Naive thymus-derived CD4-positive, alpha-beta T cell (primary cell): ENCODE data around the gene PPT2. TPM values are rescaled to one million over a fixed set of nuclear protein-coding genes. Genes with fewer than 3 reads are reported as not detected.

Experiments
- ATAC-seq: fragments of 150-1000 bp; cut with Tn5 transposase; 2 replicates; pipeline ENCODE4 v1.10.0; 2021; ENCODE audit warnings: mild to moderate bottlenecking, moderate library complexity
- CTCF ChIA-PET: fragments of 350-600 bp; sonication (Branson Sonifier 250); formaldehyde crosslinking; loops from one replicate; lab custom pipeline; 2021; ENCODE audit warnings: antibody characterized with exemption; lab: Charles Lee
- POLR2A ChIA-PET: fragments of 350-600 bp; sonication (Branson Sonifier 250); formaldehyde crosslinking; loops from one replicate; lab custom pipeline; 2021; ENCODE audit warnings: antibody characterized with exemption, inconsistent platforms; lab: Charles Lee
- DNase-seq, 9 donors: peaks; one replicate each; pipeline versions ENCODE4 v3.0.0 to v3.0.0-alpha.2; 2020 to 2022; ENCODE audit warnings: mixed read lengths in 1 of 9
- H3K27ac ChIP-seq: one replicate; pipeline ENCODE4 v1.7.0; 2013; ENCODE audit warnings: mild to moderate bottlenecking, low read depth, low read length, moderate library complexity
- H3K27me3 ChIP-seq, 2 donors: one replicate each; pipeline ENCODE4 v1.7.0; 2013; ENCODE audit warnings: low read length in 2 of 2, mild to moderate bottlenecking in 2 of 2, moderate library complexity in 2 of 2; ENCODE audit not compliant: control insufficient read depth in 2 of 2, insufficient read depth in 2 of 2
- H3K36me3 ChIP-seq, 3 experiments: 1 replicate in 2 of 3; 2 replicates in 1 of 3; pipeline ENCODE4 v1.7.0; 2013; ENCODE audit warnings: low read length in 3 of 3, mild to moderate bottlenecking in 3 of 3, moderate library complexity in 1 of 3; ENCODE audit not compliant: insufficient read depth in 3 of 3, control insufficient read depth in 2 of 3
- H3K4me1 ChIP-seq, 2 donors: one replicate each; pipeline ENCODE4 v1.7.0; 2013; ENCODE audit warnings: low read length in 2 of 2, mild to moderate bottlenecking in 2 of 2, moderate library complexity in 1 of 2; ENCODE audit not compliant: control insufficient read depth in 2 of 2, insufficient read depth in 2 of 2
- H3K4me3 ChIP-seq: 2 replicates; pipeline ENCODE4 v1.7.0; 2013; ENCODE audit warnings: mild to moderate bottlenecking, low read length
- H3K9me3 ChIP-seq, 3 experiments: 1 replicate in 2 of 3; 2 replicates in 1 of 3; pipeline ENCODE4 v1.7.0; 2013; ENCODE audit warnings: low read length in 3 of 3; ENCODE audit not compliant: control insufficient read depth in 2 of 3
- H3K27ac Mint-ChIP-seq, 9 donors: one replicate each; pipeline ENCODE4 v1.8.0; 2020 to 2022; ENCODE audit warnings: mixed read lengths in 9 of 9, mild to moderate bottlenecking in 8 of 9, moderate library complexity in 5 of 9, inconsistent platforms in 2 of 9
- H3K27me3 Mint-ChIP-seq, 5 donors: one replicate each; pipeline ENCODE4 v1.8.0; 2021 to 2022; ENCODE audit warnings: mixed read lengths in 5 of 5, mild to moderate bottlenecking in 1 of 5
- H3K36me3 Mint-ChIP-seq, 5 donors: one replicate each; pipeline ENCODE4 v1.8.0; 2020 to 2022; ENCODE audit warnings: mixed read lengths in 5 of 5, mild to moderate bottlenecking in 3 of 5, inconsistent platforms in 1 of 5
- H3K4me1 Mint-ChIP-seq, 7 donors: one replicate each; pipeline ENCODE4 v1.8.0; 2020 to 2022; ENCODE audit warnings: mixed read lengths in 7 of 7, mild to moderate bottlenecking in 3 of 7, inconsistent platforms in 1 of 7
- H3K4me3 Mint-ChIP-seq, 10 donors: one replicate each; pipeline ENCODE4 v1.8.0; 2020 to 2022; ENCODE audit warnings: mild to moderate bottlenecking in 10 of 10, mixed read lengths in 10 of 10, moderate library complexity in 6 of 10, inconsistent platforms in 2 of 10
- H3K9me3 Mint-ChIP-seq, 11 donors: one replicate each; pipeline ENCODE4 v1.8.0; 2020 to 2022; ENCODE audit warnings: mixed read lengths in 11 of 11, mild to moderate bottlenecking in 4 of 11, inconsistent platforms in 1 of 11, moderate library complexity in 1 of 11
- intact Hi-C, 2 donors: fragments of 100-400 bp; cut with micrococcal nuclease; formaldehyde crosslinking; loops; one replicate each; pipeline ENCODE4 v1.15.1; 2023
- polyA plus RNA-seq, 2 donors: library from polyadenylated mRNA; unstranded; fragments of 300-500 nt; fragmentation: Illumina TruSeq; gene quantifications; one replicate each; pipeline ENCODE4 v1.2.3, GENCODE V29; 2021
- total RNA-seq, 6 experiments: library from RNA in 5 of 6; stranded (reverse) in 5 of 6; gene quantifications; 1 replicate in 5 of 6; 2 replicates in 1 of 6; pipeline ENCODE4 v1.2.3 and lab custom pipeline; 2021 to 2026

PPT2 gene
- total and polyA plus RNA-seq, 7 experiments from 2014 or later = 11.8 to 21.9 (median 15.7) TPM

DNA sequence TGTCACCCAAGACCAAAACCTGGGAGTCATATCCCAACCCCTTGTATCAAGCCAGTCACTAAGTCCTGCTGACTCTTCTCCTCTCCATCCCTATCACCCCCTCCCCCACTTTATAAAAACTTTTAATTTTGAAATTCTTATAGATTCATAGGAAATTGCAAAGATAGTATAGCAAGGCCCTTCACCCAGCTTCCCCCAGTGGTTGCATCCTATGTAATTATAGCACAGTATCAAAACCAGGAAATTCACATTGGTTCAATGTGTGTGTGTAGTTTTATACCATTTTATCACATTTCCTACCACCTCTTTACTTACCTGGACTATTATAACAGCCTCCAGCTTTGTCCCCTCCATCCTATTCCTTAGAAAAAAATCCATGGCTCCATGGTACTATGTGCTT, 4.1 kb downstream of the PPT2 start:
- H3K27ac Mint-ChIP-seq = peak overlapping the region in 1 of 9 donors; percentile 57
- no peak overlapping the region for H3K4me3 Mint-ChIP-seq
- Histone ChIP-seq H3K36me3 (peaks cover 0 to 20% (median 0%) of the 10 kb centered on the region in 3 experiments), H3K4me1 (peaks cover 10 to 18% of the 10 kb centered on the region in 2 donors), H3K9me3 (no peaks in the 10 kb centered on the region), H3K4me3 (no peak overlapping the region), H3K27me3 (no peaks in the 10 kb centered on the region), H3K27ac (no peak overlapping the region)
- DNase-seq = no peak
- ChIA-PET CTCF (interaction anchor here (0.8 kb wide), 2 partner anchors 34 to 87 kb away, joined by 3 to 5 read pairs; partner anchors contain the start of gene GPSM3), POLR2A (interaction anchor here (0.6 to 1.4 kb wide), 12 partner anchors 9 to 814 kb away, joined by 3 to 8 read pairs (median 3); partner anchors contain the start of gene ATF6B)
- H3K27me3 Mint-ChIP-seq = peaks cover 0 to 1% (median 0%) of the 10 kb centered on the region in 5 donors
- H3K9me3 Mint-ChIP-seq = no peaks in the 10 kb centered on the region
- H3K36me3 Mint-ChIP-seq = peaks cover 1 to 15% (median 9%) of the 10 kb centered on the region in 5 donors
- H3K4me1 Mint-ChIP-seq = peaks cover 19 to 42% (median 31%) of the 10 kb centered on the region in 7 donors
- intact Hi-C loops = no loop called here
- no peak for ATAC-seq

DNA sequence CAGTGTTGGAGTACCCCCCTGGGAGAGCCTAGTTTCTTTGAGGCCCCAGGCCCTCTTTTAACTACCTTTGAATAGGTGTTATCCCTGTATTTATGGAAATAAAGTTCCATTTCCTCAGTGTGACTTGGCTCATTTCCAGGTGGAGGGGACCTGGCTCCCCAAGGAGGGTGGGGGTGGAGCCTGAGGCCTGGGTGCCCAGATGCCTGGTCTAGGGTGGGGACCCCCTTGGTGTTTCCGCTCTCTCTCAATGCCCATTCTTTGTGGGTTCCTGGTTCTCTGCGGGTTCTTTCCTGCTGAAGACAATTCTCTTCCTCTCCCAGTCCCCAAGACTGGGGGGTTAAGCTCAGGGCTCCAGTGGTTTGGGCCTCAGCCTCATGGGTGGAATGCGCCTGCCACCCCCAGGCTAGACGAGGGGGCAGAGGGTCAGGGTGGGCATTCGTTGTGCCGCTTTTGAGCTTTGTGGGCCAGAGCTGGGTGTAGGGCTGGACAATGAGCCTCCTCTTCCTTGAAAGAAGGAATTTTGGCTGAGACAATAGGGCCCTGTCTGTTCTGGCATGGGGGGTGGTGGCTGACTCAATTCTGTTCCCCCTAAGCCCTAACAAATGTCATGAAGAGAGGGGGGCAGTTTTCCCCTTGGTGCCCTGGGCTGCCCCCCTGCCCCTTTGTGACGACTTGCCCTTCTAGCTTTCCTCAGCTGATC, 9.8 kb downstream of the PPT2 start:
- Histone ChIP-seq H3K36me3 (peaks cover 0 to 39% (median 4%) of the 10 kb centered on the region in 3 experiments), H3K4me3 (no peak overlapping the region), H3K27me3 (no peaks in the 10 kb centered on the region), H3K27ac (no peak overlapping the region), H3K4me1 (no peaks in the 10 kb centered on the region), H3K9me3 (no peaks in the 10 kb centered on the region)
- intact Hi-C loops = no loop called here
- no peak for ATAC-seq
- H3K9me3 Mint-ChIP-seq = no peaks in the 10 kb centered on the region
- CTCF ChIA-PET = interaction anchor here (1.2 to 1.7 kb wide), 2 partner anchors 9 to 46 kb away, joined by 4 to 5 read pairs; no protein-coding TSS in a partner anchor
- H3K27me3 Mint-ChIP-seq = no peaks in the 10 kb centered on the region
- no peak overlapping the region for H3K4me3 Mint-ChIP-seq
- H3K36me3 Mint-ChIP-seq = peaks cover under 1 to 13% (median 4%) of the 10 kb centered on the region in 5 donors
- H3K4me1 Mint-ChIP-seq = peaks cover 0 to 6% (median 4%) of the 10 kb centered on the region in 7 donors
- H3K27ac Mint-ChIP-seq = peak overlapping the region in 2 of 9 donors; percentile 16 to 59
- POLR2A ChIA-PET = interaction anchor here (1.1 to 1.6 kb wide), 2 partner anchors 12 to 13 kb away, joined by 4 to 7 read pairs; partner anchors contain the start of gene AGPAT1
- DNase-seq = no peak

DNA sequence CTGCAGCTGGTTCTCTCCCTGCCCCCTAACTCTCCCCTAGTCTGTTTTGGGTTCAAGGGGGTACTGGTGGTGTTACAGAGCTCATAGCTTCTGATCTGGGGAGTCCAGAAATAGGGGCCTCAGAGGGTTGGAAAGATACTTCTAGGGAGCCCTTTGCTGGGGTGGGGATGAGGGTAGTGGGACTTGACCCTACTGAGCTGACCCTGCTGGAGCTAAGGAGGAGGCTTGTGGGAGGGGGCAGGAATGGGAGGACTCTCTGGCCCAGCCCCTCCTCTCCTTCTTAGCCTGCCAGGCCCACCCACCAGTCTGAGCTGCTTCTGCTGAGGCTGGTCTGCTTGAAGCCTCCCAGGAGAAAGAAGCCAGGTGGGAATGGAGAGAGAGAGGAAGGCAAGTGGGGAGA, 10.4 kb downstream of the PPT2 start, which contains the start of gene EGFL8:
Gene EGFL8, plus strand, starts transcription at position 301 of the 400 bp plus-strand sequence. CDS start 1,571 bp downstream, outside the sequence.
- CTCF ChIA-PET = interaction anchor here (1.2 to 1.7 kb wide), 2 partner anchors 10 to 46 kb away, joined by 4 to 5 read pairs; no protein-coding TSS in a partner anchor
- H3K9me3 Mint-ChIP-seq = no peaks in the 10 kb centered on the region
- H3K27me3 Mint-ChIP-seq = no peaks in the 10 kb centered on the region
- DNase-seq (no peak), ATAC-seq (no peak)
- POLR2A ChIA-PET = interaction anchor here (1.0 to 1.6 kb wide), 3 partner anchors 12 to 13 kb away, joined by 3 to 7 read pairs (median 4); partner anchors contain the start of genes AGPAT1 and PRRT1
- peaks cover 0 to 16% (median 6%) of the 10 kb centered on the region in 5 donors for H3K36me3 Mint-ChIP-seq
- Histone ChIP-seq H3K9me3 (no peaks in the 10 kb centered on the region), H3K27me3 (no peaks in the 10 kb centered on the region), H3K4me3 (no peak within 1 kb of the TSS), H3K36me3 (peaks cover 0 to 45% (median 7%) of the 10 kb centered on the region in 3 experiments), H3K27ac (no peak within 1 kb of the TSS), H3K4me1 (no peaks in the 10 kb centered on the region)
- intact Hi-C loops = no loop called here
- H3K4me3 Mint-ChIP-seq = no peak within 1 kb of the TSS
- peaks cover 0 to 6% (median 4%) of the 10 kb centered on the region in 7 donors for H3K4me1 Mint-ChIP-seq
- peak within 1 kb of the TSS in 4 of 9 donors; percentile 16 to 59 (median 45) for H3K27ac Mint-ChIP-seq

DNA sequence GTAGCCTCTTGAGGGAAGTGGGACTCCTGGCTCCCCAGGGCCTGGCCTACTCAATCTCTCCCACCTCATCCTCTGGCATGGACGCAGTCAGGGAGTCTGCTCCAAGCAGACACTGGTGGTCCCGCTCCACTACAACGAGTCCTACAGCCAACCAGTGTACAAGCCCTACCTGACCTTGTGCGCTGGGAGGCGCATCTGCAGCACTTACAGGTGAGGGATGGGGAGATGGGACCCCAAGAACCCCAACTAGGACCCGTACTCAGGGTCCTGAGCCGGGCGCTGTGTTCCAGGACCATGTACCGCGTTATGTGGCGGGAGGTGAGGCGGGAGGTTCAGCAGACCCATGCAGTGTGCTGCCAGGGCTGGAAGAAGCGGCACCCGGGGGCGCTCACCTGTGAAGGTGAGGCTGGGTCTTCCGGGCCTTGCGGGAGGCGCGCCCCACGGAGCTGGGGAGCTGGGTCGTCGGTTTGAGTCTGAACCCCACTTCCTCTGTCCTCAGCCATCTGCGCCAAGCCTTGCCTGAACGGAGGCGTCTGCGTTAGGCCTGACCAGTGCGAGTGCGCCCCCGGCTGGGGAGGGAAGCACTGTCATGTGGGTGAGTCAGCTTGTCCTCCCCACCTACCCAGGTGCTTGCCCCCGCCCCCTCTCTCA, 12.6 kb downstream of the PPT2 start:
- ChIA-PET CTCF (no interaction called here), POLR2A (no interaction called here)
- H3K4me1 Mint-ChIP-seq = peaks cover 6 to 18% (median 11%) of the 10 kb centered on the region in 7 donors
- H3K27ac Mint-ChIP-seq = peak overlapping the region in 1 of 9 donors; percentile 67
- no peaks in the 10 kb centered on the region for H3K27me3 Mint-ChIP-seq
- Histone ChIP-seq H3K9me3 (no peaks in the 10 kb centered on the region), H3K27me3 (no peaks in the 10 kb centered on the region), H3K36me3 (peaks cover 0 to 66% (median 15%) of the 10 kb centered on the region in 3 experiments), H3K27ac (no peak overlapping the region), H3K4me3 (no peak overlapping the region), H3K4me1 (no peaks in the 10 kb centered on the region)
- no peak overlapping the region for H3K4me3 Mint-ChIP-seq
- ATAC-seq (no peak), DNase-seq (no peak)
- intact Hi-C loops = no loop called here
- H3K36me3 Mint-ChIP-seq = peaks cover 5 to 37% (median 15%) of the 10 kb centered on the region in 5 donors
- no peaks in the 10 kb centered on the region for H3K9me3 Mint-ChIP-seq

GRCh38 chr6:32167154-32167760, 13.3 kb downstream of the PPT2 start:
- Mint-ChIP-seq H3K4me3 (no peak overlapping the region), H3K36me3 (peaks cover 5 to 37% (median 15%) of the 10 kb centered on the region in 5 donors)
- CTCF ChIA-PET = no interaction called here

DNA sequence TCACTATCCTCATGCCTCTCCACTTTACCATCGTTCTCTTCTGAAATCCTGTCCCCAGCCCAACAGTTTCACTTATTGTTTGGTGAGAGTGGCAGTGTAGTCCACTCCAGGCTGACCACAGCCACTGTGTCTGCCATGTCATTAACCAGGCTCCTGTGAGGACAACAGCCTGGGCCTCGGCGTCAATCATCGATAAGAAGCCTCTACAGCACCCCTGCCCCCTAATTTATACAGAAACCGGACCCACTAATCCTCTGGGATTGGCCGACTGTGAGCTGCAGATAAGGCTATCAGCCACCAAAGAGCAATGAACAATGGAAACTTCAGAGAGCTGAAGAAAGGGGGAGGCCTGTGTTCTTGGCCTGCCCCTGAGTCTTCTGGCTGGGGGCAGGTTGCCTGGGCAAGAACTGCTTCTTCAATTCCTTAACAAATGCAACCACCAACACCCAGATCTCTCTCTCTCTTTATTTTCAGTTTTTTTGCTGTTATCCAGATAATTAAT, 13.9 kb downstream of the PPT2 start:
- Mint-ChIP-seq H3K4me1 (peaks cover 9 to 23% (median 15%) of the 10 kb centered on the region in 7 donors), H3K27me3 (no peaks in the 10 kb centered on the region), H3K27ac (peak overlapping the region in 2 of 9 donors; percentile 26 to 67), H3K36me3 (peaks cover 5 to 37% (median 15%) of the 10 kb centered on the region in 5 donors), H3K9me3 (no peaks in the 10 kb centered on the region), H3K4me3 (no peak overlapping the region)
- H3K27ac ChIP-seq = no peak overlapping the region
- POLR2A ChIA-PET = no interaction called here
- CTCF ChIA-PET = no interaction called here
- no peaks in the 10 kb centered on the region for H3K9me3 ChIP-seq
- no peaks in the 10 kb centered on the region for H3K27me3 ChIP-seq
- intact Hi-C loops = no loop called here
- peaks cover 0 to 62% (median 15%) of the 10 kb centered on the region in 3 experiments for H3K36me3 ChIP-seq
- H3K4me3 ChIP-seq = no peak overlapping the region
- ATAC-seq (no peak), DNase-seq (no peak)
- H3K4me1 ChIP-seq = peaks cover 0 to 4% of the 10 kb centered on the region in 2 donors

More at GRCh38 chr6:32167154-32167760, 13.3 kb downstream of the PPT2 start:
- Histone ChIP-seq H3K4me1 (no peaks in the 10 kb centered on the region), H3K36me3 (peaks cover 0 to 66% (median 15%) of the 10 kb centered on the region in 3 experiments), H3K27ac (no peak overlapping the region), H3K27me3 (no peaks in the 10 kb centered on the region), H3K9me3 (no peaks in the 10 kb centered on the region), H3K4me3 (no peak overlapping the region)
- H3K4me1 Mint-ChIP-seq = peaks cover 6 to 18% (median 11%) of the 10 kb centered on the region in 7 donors
- DNase-seq = no peak
- no peaks in the 10 kb centered on the region for H3K9me3 Mint-ChIP-seq
- H3K27me3 Mint-ChIP-seq = no peaks in the 10 kb centered on the region
- POLR2A ChIA-PET = no interaction called here
- intact Hi-C loops = no loop called here
- H3K27ac Mint-ChIP-seq = peak overlapping the region in 3 of 9 donors; percentile 26 to 67 (median 55)
- ATAC-seq = no peak
